NCI-H2081 treated with DMSO at 0.1 percent for 48 hours (cell line): ENCODE measurements around the gene NFASC.

Experiments used
- DNase-seq: peaks from one replicate; lab custom pipeline; 2025; lab: John Stamatoyannopoulos, UW

NFASC gene

GRCh38 chr1:204889681-204890383, 19.2 kb downstream of the NFASC start:
- DNase-seq = peak; percentile 32

- no peak for DNase-seq
These were observed 21.2 kb downstream of the NFASC start for GRCh38 chr1:204891860-204892259.

GRCh38 chr1:204894031-204894430, 23.4 kb downstream of the NFASC start:
- no peak for DNase-seq

- DNase-seq = no peak
These were observed 23.9 kb downstream of the NFASC start for GRCh38 chr1:204894606-204895005.

- DNase-seq = no peak
These were observed 25.4 kb downstream of the NFASC start for GRCh38 chr1:204896023-204896422.

- no peak for DNase-seq
These were observed 26.3 kb downstream of the NFASC start for GRCh38 chr1:204896787-204897469.

- DNase-seq = no peak
These were observed 30.1 kb downstream of the NFASC start for GRCh38 chr1:204900721-204901120.

GRCh38 chr1:204902671-204903070, 32.0 kb downstream of the NFASC start:
- no peak for DNase-seq

GRCh38 chr1:204904228-204904810, 33.7 kb downstream of the NFASC start:
- DNase-seq = no peak

- DNase-seq = no peak
These were observed 38.4 kb downstream of the NFASC start for GRCh38 chr1:204909109-204909508.

GRCh38 chr1:204915861-204916495, 45.3 kb downstream of the NFASC start:
- no peak for DNase-seq

- no peak for DNase-seq
These were observed 47.1 kb downstream of the NFASC start for GRCh38 chr1:204917802-204918201.

- no peak for DNase-seq
These were observed 49.8 kb downstream of the NFASC start for GRCh38 chr1:204920511-204920910.

- no peak for DNase-seq
These were observed 50.3 kb downstream of the NFASC start for GRCh38 chr1:204920967-204921366.

GRCh38 chr1:204921855-204922516, 51.3 kb downstream of the NFASC start:
- DNase-seq = no peak

GRCh38 chr1:204923201-204923600, 52.5 kb downstream of the NFASC start:
- DNase-seq = no peak

- DNase-seq = no peak
These were observed 53.0 kb downstream of the NFASC start for GRCh38 chr1:204923626-204924012.

GRCh38 chr1:204924013-204924759, 53.5 kb downstream of the NFASC start:
- no peak for DNase-seq

GRCh38 chr1:204925701-204926100, 55.0 kb downstream of the NFASC start:
- no peak for DNase-seq

GRCh38 chr1:204927673-204928641, 57.3 kb downstream of the NFASC start:
- DNase-seq = no peak
